Central memory CD8-positive, alpha-beta T cell (primary cell): ENCODE measurements around the gene PKD1.
"Not testable (repeated sequence)": the region's sequence is repeated elsewhere in the genome, so short reads cannot be mapped to it uniquely, and the experiment has no call there.

Source experiments
- ATAC-seq: fragments of 150-1000 bp; cut with Tn5 transposase; replicated peaks from 2 replicates; pipeline ENCODE4 v1.10.0; 2022; ENCODE audit warnings: mild to moderate bottlenecking, moderate FRiP score, moderate number of reproducible peaks; ENCODE audit not compliant: poor library complexity, severe bottlenecking; ENCODE audit errors: extremely low read depth
- DNase-seq, 2 donors: peaks; one replicate each; pipeline ENCODE4 v3.0.0; 2021; ENCODE audit warnings: low spot score in 2 of 2
- H3K27ac Mint-ChIP-seq: one replicate; pipeline ENCODE4 v1.8.0; 2022; ENCODE audit warnings: low read depth, mild to moderate bottlenecking, moderate library complexity, mixed read lengths
- H3K27me3 Mint-ChIP-seq: one replicate; pipeline ENCODE4 v1.8.0; 2022; ENCODE audit warnings: mixed read lengths
- H3K36me3 Mint-ChIP-seq: one replicate; pipeline ENCODE4 v1.8.0; 2022; ENCODE audit warnings: mild to moderate bottlenecking, moderate library complexity, mixed read lengths; ENCODE audit not compliant: insufficient read depth
- H3K4me1 Mint-ChIP-seq: one replicate; pipeline ENCODE4 v1.8.0; 2022; ENCODE audit warnings: mixed read lengths
- H3K4me3 Mint-ChIP-seq: one replicate; pipeline ENCODE4 v1.8.0; 2022; ENCODE audit warnings: mild to moderate bottlenecking, moderate library complexity, mixed read lengths
- H3K9me3 Mint-ChIP-seq: one replicate; pipeline ENCODE4 v1.8.0; 2022; ENCODE audit warnings: mixed read lengths

Gene PKD1

DNA sequence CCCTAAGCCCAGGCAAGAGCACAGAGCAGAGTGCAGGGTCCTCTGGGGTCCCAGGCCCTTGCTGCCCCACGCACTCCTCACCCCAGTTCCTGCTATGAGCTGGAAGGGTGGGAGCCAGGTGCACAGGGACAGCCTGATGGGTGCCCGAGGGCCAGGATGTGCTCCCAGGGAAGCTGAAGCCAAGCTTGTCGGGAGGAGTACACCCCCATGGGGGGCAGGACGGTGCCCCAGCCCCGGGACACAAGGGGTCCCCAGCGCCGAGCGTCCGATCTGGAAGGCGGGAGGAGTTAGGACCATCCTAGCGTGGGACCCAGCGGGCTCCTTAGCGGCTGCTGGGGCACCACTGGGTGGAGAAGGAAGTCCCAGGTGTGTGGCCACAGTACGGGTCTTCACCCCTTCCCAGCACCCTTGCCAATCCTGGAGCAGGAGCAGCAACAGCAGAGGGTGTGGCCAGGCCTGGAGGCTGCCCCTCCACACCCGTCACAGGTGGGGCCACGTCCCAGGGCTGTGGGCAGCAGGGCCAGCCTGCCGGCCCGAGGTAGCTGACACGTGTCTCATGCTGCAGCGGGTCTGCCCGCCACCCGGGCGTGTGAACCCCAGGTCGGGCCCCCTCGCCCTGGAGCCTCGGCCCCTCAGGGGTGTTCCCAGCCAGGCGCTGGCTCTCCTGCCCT, 11.9 kb downstream of the PKD1 start:
- not testable (repeated sequence) for H3K36me3 Mint-ChIP-seq, ATAC-seq, DNase-seq, H3K27me3 Mint-ChIP-seq, H3K4me3 Mint-ChIP-seq, H3K9me3 Mint-ChIP-seq, H3K27ac Mint-ChIP-seq
- H3K4me1 Mint-ChIP-seq = peaks cover 19% of the 10 kb centered on the region

GRCh38 chr16:2122934-2123683, 12.6 kb downstream of the PKD1 start:
- not testable (repeated sequence) for H3K4me3 Mint-ChIP-seq, H3K27me3 Mint-ChIP-seq, H3K9me3 Mint-ChIP-seq, H3K36me3 Mint-ChIP-seq, DNase-seq, H3K27ac Mint-ChIP-seq, ATAC-seq
- H3K4me1 Mint-ChIP-seq = peaks cover 13% of the 10 kb centered on the region

GRCh38 chr16:2122429-2122828, 13.3 kb downstream of the PKD1 start:
- peaks cover 13% of the 10 kb centered on the region for H3K4me1 Mint-ChIP-seq
- DNase-seq = no peak
- peaks cover 3% of the 10 kb centered on the region for H3K36me3 Mint-ChIP-seq
- H3K9me3 Mint-ChIP-seq = no peaks in the 10 kb centered on the region
- no peaks in the 10 kb centered on the region for H3K27me3 Mint-ChIP-seq
- no peak for ATAC-seq
- H3K4me3 Mint-ChIP-seq = no peak overlapping the region
- no peak overlapping the region for H3K27ac Mint-ChIP-seq

GRCh38 chr16:2121853-2122252, 13.8 kb downstream of the PKD1 start:
- DNase-seq = no peak
- H3K36me3 Mint-ChIP-seq = peaks cover 3% of the 10 kb centered on the region
- H3K9me3 Mint-ChIP-seq = no peaks in the 10 kb centered on the region
- H3K4me1 Mint-ChIP-seq = peaks cover 13% of the 10 kb centered on the region
- no peaks in the 10 kb centered on the region for H3K27me3 Mint-ChIP-seq
- no peak for ATAC-seq
- no peak overlapping the region for H3K27ac Mint-ChIP-seq
- no peak overlapping the region for H3K4me3 Mint-ChIP-seq

- not testable (repeated sequence) for DNase-seq, H3K9me3 Mint-ChIP-seq, H3K4me3 Mint-ChIP-seq, ATAC-seq, H3K27ac Mint-ChIP-seq, H3K36me3 Mint-ChIP-seq, H3K27me3 Mint-ChIP-seq
- H3K4me1 Mint-ChIP-seq = peaks cover 13% of the 10 kb centered on the region
Observed at GRCh38 chr16:2121325-2121724, 14.4 kb downstream of the PKD1 start.

DNA sequence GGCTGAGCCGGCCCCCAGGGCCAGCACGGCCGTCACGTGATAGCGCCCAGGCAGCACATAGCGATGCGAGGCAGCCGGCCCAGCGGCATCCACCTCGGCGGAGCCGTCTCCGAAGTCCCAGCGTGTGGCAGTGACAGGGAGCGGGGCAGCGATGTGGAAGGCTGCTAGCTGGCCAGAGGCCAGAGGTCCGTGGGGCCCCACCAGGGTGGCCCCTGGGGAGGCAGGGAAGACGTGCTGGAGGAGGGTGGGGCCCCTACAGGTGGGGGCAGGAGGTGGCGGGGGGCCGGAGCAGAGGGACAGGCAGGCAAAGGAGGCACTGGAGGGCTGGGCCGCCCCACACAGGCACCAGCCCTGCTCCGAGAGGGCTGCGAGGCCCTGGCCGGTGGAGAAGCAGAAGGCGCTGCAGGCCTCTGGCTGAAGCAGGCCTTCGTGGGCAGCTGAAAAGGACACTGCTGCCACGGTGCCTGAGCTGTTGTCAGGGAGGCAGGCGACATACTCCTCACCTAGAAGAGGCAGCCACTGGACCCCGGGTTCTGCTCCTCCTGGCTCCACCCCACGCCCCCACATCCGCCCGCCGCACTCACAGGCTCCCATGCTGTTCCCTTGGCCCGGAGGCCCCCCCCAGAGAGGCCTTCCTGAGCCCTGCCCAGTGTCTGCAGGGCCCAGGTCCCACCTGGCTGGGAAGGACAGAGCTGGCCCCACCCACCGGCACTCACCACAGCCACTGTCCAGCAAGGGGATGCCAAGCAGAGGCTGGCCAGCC, 17.6 kb downstream of the PKD1 start:
- not testable (repeated sequence) for H3K36me3 Mint-ChIP-seq, H3K27me3 Mint-ChIP-seq, DNase-seq, H3K9me3 Mint-ChIP-seq, ATAC-seq, H3K27ac Mint-ChIP-seq, H3K4me3 Mint-ChIP-seq
- H3K4me1 Mint-ChIP-seq = peaks cover 13% of the 10 kb centered on the region

DNA sequence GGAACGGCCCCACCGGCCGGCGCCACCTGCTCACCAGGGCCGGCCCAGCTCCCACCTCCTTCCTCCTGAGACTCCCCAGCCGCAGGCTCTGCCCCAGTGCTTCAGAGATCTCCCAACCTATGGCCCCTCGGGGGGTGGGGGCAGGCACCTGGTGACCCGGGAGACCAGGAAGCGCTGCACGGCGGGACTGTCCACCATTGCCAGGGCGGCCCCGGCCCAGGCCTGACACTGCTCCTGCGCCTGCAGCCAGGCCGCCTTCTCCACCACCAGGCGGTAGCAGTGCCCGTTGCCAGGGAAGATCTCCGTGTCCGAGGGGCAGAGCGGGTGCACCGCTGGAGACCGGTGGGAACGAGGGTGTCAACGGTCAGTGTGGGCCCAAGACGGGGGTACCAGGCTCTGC, 18.4 kb downstream of the PKD1 start:
- ATAC-seq, H3K9me3 Mint-ChIP-seq, DNase-seq, H3K27me3 Mint-ChIP-seq, H3K27ac Mint-ChIP-seq, H3K36me3 Mint-ChIP-seq, H3K4me3 Mint-ChIP-seq: not testable (repeated sequence)
- H3K4me1 Mint-ChIP-seq = peaks cover 13% of the 10 kb centered on the region

GRCh38 chr16:2116428-2116827, 19.3 kb downstream of the PKD1 start:
- not testable (repeated sequence) for H3K27me3 Mint-ChIP-seq, H3K4me3 Mint-ChIP-seq, DNase-seq, H3K9me3 Mint-ChIP-seq, H3K36me3 Mint-ChIP-seq, ATAC-seq, H3K27ac Mint-ChIP-seq
- H3K4me1 Mint-ChIP-seq = peaks cover 13% of the 10 kb centered on the region

DNA sequence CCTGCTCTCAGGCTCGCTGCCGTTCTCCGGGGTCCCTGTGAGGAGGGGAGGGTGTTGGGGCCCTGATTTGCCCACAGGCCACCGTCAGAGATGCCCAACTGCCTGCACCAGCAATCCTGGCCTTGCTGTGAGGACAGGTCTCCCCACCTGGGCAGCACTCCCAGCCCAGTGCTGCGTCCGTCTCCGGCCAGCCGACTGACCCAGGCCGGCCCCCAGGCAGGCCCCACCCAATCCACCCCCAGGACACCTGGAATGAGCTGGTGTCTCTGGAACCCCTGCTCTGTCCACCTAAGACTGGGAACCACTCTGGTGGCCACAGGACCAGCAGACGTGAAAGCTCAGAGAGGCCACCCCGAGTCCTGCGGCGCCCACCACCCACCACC, 20.1 kb downstream of the PKD1 start:
- Mint-ChIP-seq H3K4me3 (no peak overlapping the region), H3K27ac (no peak overlapping the region), H3K9me3 (no peaks in the 10 kb centered on the region), H3K27me3 (no peaks in the 10 kb centered on the region), H3K36me3 (peaks cover 9% of the 10 kb centered on the region), H3K4me1 (peaks cover 6% of the 10 kb centered on the region)
- DNase-seq (no peak), ATAC-seq (no peak)

- H3K36me3 Mint-ChIP-seq, ATAC-seq, H3K4me3 Mint-ChIP-seq, DNase-seq, H3K27ac Mint-ChIP-seq, H3K9me3 Mint-ChIP-seq, H3K27me3 Mint-ChIP-seq, H3K4me1 Mint-ChIP-seq: not testable (repeated sequence)
Observed at GRCh38 chr16:2114885-2115590, 20.7 kb downstream of the PKD1 start.

GRCh38 chr16:2114225-2114624, 21.5 kb downstream of the PKD1 start:
- ATAC-seq, H3K4me1 Mint-ChIP-seq, H3K27me3 Mint-ChIP-seq, H3K36me3 Mint-ChIP-seq, DNase-seq, H3K9me3 Mint-ChIP-seq, H3K27ac Mint-ChIP-seq, H3K4me3 Mint-ChIP-seq: not testable (repeated sequence)

DNA sequence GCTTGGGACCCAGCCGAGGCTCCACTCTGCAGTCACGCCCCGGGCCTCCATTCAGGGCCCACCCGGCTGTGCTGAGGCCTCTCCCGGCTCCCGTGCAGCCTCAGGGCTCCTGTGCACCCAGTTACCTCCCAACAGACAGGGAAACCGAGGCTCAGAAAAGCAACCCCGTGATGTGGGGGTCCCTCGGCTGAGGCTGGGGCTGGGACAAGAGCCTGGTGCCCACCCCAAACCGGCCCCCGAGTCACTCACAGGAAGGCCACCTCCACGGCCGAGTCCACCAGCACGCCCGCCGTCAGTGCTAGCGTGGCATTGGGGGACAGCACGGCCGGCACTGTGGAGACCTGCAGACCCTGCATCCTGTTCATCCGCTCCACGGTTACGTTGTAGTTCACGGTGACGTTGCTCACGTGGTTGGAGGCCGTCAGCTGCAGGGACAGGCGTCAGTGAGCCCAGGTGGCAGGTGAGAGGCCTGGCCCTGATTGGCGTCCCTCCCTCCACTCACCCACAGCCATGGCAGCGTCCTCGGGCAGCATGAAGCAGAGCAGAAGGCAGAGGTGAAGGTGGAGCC, 23.1 kb downstream of the PKD1 start:
- not testable (repeated sequence) for H3K4me3 Mint-ChIP-seq, H3K27me3 Mint-ChIP-seq, H3K36me3 Mint-ChIP-seq, H3K9me3 Mint-ChIP-seq, H3K27ac Mint-ChIP-seq, ATAC-seq, DNase-seq, H3K4me1 Mint-ChIP-seq
